K562 (cell line): ENCODE data around the gene TMEM30A.

ENCODE experiments used
- HNRNPUL1 ChIP-seq: fragments of 200-400 bp; formaldehyde crosslinking; IDR thresholded peaks from 2 replicates; pipeline ENCODE4 v1.6.1; 2017; ENCODE audit warnings: low read length
- MXI1 ChIP-seq: IDR thresholded peaks from 2 replicates; pipeline ENCODE4 v1.6.1; 2011; ENCODE audit warnings: low read depth, mild to moderate bottlenecking, improper control_type of control experiment, low read length
- POLR2A ChIP-seq: fragments of 450-650 bp; conservative IDR thresholded peaks from 2 replicates; pipeline ENCODE4 v1.6.1; 2016
- POLR2AphosphoS5 ChIP-seq: IDR thresholded peaks from 2 replicates; pipeline ENCODE4 v1.6.1; 2011; ENCODE audit warnings: mild to moderate bottlenecking, low read depth, low read length, moderate library complexity; ENCODE audit not compliant: control insufficient read depth, insufficient read depth
- PTBP1 ChIP-seq: fragments of 200-400 bp; formaldehyde crosslinking; IDR thresholded peaks from 2 replicates; pipeline ENCODE4 v1.6.1; 2017; ENCODE audit warnings: low read depth, low read length
- RFX5 ChIP-seq: IDR thresholded peaks from 2 replicates; pipeline ENCODE4 v1.6.1; 2011; ENCODE audit warnings: low read depth, mild to moderate bottlenecking, improper control_type of control experiment, low read length
- TRIM24 ChIP-seq, 2 experiments: fragments of 450-650 bp; IDR thresholded peaks; 2 replicates each; pipeline ENCODE4 v1.6.1; 2016
- ZKSCAN8 ChIP-seq: fragments of 200-800 bp; sonication (Bioruptor generic); IDR thresholded peaks from 2 replicates; pipeline ENCODE4 v1.6.1; 2016; ENCODE audit warnings: missing genetic modification characterization, missing compliant biosample characterization
- ZNF354B ChIP-seq: fragments of 250-450 bp; sonication (Bioruptor Pico); IDR thresholded peaks from 2 replicates; pipeline ENCODE4 v1.4.0; 2020
- ZNF830 ChIP-seq: fragments of 250-450 bp; sonication (Bioruptor Pico); IDR thresholded peaks from 2 replicates; pipeline ENCODE4 v1.5.0; 2021; ENCODE audit warnings: mild to moderate bottlenecking
- TF ChIP-seq, protein P1 (sequence below): fragments of 250-450 bp; sonication (Bioruptor Pico); IDR thresholded peaks from 2 replicates; pipeline ENCODE4 v1.5.0; 2021; ENCODE audit warnings: mild to moderate bottlenecking, moderate library complexity

GRCh38 chr6:75234126-75234865 is 50.3 kb downstream of the TMEM30A start:
- TF ChIP-seq RFX5 (no peak), POLR2AphosphoS5 (no peak), HNRNPUL1 (no peak), ZNF354B (CRISPR knock-in tag) (no peak), ZNF830 (CRISPR knock-in tag) (no peak), PTBP1 (no peak), TRIM24 (IDR thresholded peaks at IDR 0.05) (no peak), ZKSCAN8 (CRISPR knock-in tag) (no peak), POLR2A (no peak), MXI1 (no peak)
- TF ChIP-seq, protein P1, sequence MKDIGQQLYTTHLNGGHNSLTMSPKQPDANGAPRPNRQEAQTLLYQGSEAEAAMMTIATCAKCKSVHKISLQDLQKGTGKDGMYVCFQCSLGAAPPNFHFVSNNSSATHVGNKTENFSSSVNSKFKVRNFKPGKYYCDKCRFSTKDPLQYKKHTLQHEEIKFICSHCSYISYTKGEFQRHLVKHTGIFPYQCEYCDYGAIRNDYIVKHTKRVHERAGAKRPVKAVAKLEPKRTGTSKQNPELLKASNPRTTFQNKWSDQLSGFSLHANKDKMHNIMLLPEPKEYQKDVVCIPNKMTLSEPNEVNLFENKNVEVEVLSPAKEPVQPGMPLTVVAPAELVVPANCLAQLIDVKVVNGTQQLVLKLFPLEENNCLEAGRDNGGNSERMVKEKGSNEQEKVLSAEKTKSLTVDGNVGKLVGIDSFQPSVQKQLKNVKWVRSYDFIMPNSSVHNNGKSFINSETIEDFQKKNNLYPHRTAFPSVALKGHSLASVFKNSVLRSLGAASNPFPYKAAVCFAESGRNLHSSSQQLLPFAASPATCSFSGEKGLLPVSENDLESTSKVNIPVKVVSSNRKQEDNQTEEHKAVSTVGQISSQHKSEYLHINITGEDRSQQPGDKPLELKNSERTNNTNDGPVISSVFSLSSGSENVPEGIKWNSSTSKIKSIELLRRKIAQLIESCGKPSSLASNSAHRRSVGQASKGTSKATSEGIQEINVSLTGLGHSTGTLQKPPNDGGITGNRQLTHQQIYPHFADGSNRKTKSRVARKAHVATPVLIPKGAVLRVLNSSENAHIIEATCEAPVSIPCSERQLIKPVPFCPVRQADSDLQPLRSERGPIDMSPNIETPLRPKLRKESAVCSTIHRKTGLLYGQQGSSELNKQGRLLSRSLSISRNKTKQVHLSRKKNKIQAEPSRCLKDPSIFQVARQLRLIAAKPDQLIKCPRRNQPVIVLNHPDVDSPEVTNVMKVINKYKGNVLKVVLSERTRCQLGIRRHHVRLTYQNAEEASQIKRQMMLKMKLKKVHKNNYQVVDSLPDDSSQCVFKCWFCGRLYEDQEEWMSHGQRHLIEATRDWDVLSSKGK (CRISPR knock-in tag), result no peak
